Measurements from ENCODE around the gene HIVEP2.

The HIVEP2 gene

GRCh38 chr6:142702501-142703460 is 242.2 kb downstream of the HIVEP2 start:
- no peak for DNase-seq (ENCODE audit: low spot score)

Measured in COLO829 (cell line).